SK-N-SH (cell line): ENCODE data around the gene GAS6. TPM values are rescaled to one million over a fixed set of nuclear protein-coding genes. Genes with fewer than 3 reads are reported as not detected.

ENCODE experiments used
- CTCF ChIA-PET: fragments of 300-600, 350-600 bp; formaldehyde crosslinking; extraction: SDS; loops from one replicate; lab custom pipeline; 2021; lab: Yijun Ruan, JAX
- POLR2A ChIA-PET: fragments of 350-600 bp; sonication (Branson Sonifier 250); formaldehyde crosslinking; extraction: SDS; loops from one replicate; lab custom pipeline; 2020; ENCODE audit warnings: antibody characterized with exemption, inconsistent platforms; lab: Yijun Ruan, JAX
- DNase-seq: peaks from one replicate; pipeline ENCODE4 v3.0.0; 2012
- H2AFZ ChIP-seq: fragments of 200-600 bp; sonication (generic); 2 replicates; pipeline ENCODE4 v1.8.1; 2016; ENCODE audit warnings: antibody characterized with exemption, mild to moderate bottlenecking, low read depth
- H3F3A ChIP-seq: fragments of 200-600 bp; sonication (generic); replicated peaks from 2 replicates; pipeline ENCODE3; 2016; ENCODE audit warnings: antibody characterized with exemption, mild to moderate bottlenecking; ENCODE audit not compliant: insufficient read depth
- H3K27ac ChIP-seq, 2 experiments: fragments of 200-500 bp in 1 of 2; fragments of 200-600 bp in 1 of 2; sonication (Bioruptor generic) in 1 of 2; sonication (generic), shearing (Covaris generic) in 1 of 2; 2 replicates each; pipeline versions ENCODE4 v1.5.1 to v1.6.1; 2014 to 2016; ENCODE audit warnings: low read depth in 2 of 2, inconsistent platforms in 1 of 2, low read length in 1 of 2, mild to moderate bottlenecking in 1 of 2, mixed read lengths in 1 of 2
- H3K27me3 ChIP-seq: fragments of 200-600 bp; sonication (generic), shearing (Covaris generic); 2 replicates; pipeline ENCODE4 v1.6.1; 2016; ENCODE audit warnings: mixed run types; ENCODE audit not compliant: insufficient read depth
- H3K36me3 ChIP-seq, 2 experiments: fragments of 200-500 bp in 1 of 2; fragments of 200-600 bp in 1 of 2; sonication (Bioruptor generic) in 1 of 2; sonication (generic) in 1 of 2; replicated peaks in 1 of 2; 2 replicates each; pipeline versions ENCODE3 to v1.5.1; 2014 to 2016; ENCODE audit warnings: low read length in 1 of 2, mild to moderate bottlenecking in 1 of 2; ENCODE audit not compliant: insufficient read depth in 2 of 2, control insufficient read depth in 1 of 2
- H3K4me1 ChIP-seq, 2 experiments: fragments of 200-500 bp in 1 of 2; fragments of 200-600 bp in 1 of 2; sonication (Bioruptor generic) in 1 of 2; sonication (generic), shearing (Covaris generic) in 1 of 2; 2 replicates each; pipeline versions ENCODE4 v1.5.1 to v1.6.1; 2014 to 2016; ENCODE audit warnings: low read depth in 1 of 2, low read length in 1 of 2, mixed run types in 1 of 2; ENCODE audit not compliant: insufficient read depth in 2 of 2, control insufficient read depth in 1 of 2
- H3K4me2 ChIP-seq: fragments of 200-600 bp; sonication (generic), shearing (Covaris generic); 2 replicates; pipeline ENCODE4 v1.6.1; 2017; ENCODE audit warnings: mixed run types
- H3K4me3 ChIP-seq, 2 experiments: fragments of 200-500 bp in 1 of 2; fragments of 200-600 bp in 1 of 2; sonication (Bioruptor generic) in 1 of 2; sonication (generic), shearing (Covaris generic) in 1 of 2; 2 replicates each; pipeline versions ENCODE4 v1.5.1 to v1.8.1; 2014 to 2016; ENCODE audit warnings: low read depth in 2 of 2, inconsistent platforms in 1 of 2, low read length in 1 of 2, mild to moderate bottlenecking in 1 of 2, mixed read lengths in 1 of 2, moderate library complexity in 1 of 2
- H3K79me2 ChIP-seq: fragments of 200-600 bp; sonication (generic); 2 replicates; pipeline ENCODE4 v1.8.1; 2017; ENCODE audit warnings: mild to moderate bottlenecking; ENCODE audit not compliant: insufficient read depth
- H3K9ac ChIP-seq: fragments of 200-600 bp; sonication (generic); 2 replicates; pipeline ENCODE4 v1.6.1; 2017; ENCODE audit warnings: mixed run types
- H3K9me2 ChIP-seq: fragments of 200-600 bp; sonication (generic); 2 replicates; pipeline ENCODE4 v1.6.1; 2017; ENCODE audit warnings: mixed run types
- H3K9me3 ChIP-seq: fragments of 200-600 bp; sonication (generic); 2 replicates; pipeline ENCODE4 v1.6.1; 2017; ENCODE audit warnings: mixed run types, mild to moderate bottlenecking, moderate library complexity
- H4K20me1 ChIP-seq: fragments of 200-600 bp; sonication (generic); 2 replicates; pipeline ENCODE4 v1.6.1; 2017; ENCODE audit warnings: mild to moderate bottlenecking, mixed run types; ENCODE audit not compliant: insufficient read depth
- CHD2 ChIP-seq: fragments of 150-350 bp; IDR thresholded peaks from 2 replicates; pipeline ENCODE4 v1.6.1; 2018; ENCODE audit warnings: low read length; ENCODE audit not compliant: partially characterized antibody
- ELF1 ChIP-seq: IDR thresholded peaks from 2 replicates; pipeline ENCODE4 v1.4.0; 2012
- EP300 ChIP-seq, 2 experiments: IDR thresholded peaks; 2 replicates each; pipeline versions ENCODE4 v1.4.0 to v1.6.1; 2012; ENCODE audit warnings: borderline replicate concordance in 1 of 2, low read depth in 1 of 2, low read length in 1 of 2
- FOSL2 ChIP-seq: IDR thresholded peaks from 2 replicates; pipeline ENCODE4 v1.4.0; 2012; ENCODE audit warnings: low read depth, mild to moderate bottlenecking, moderate library complexity, borderline replicate concordance
- FOXJ3 ChIP-seq: sonication (generic); formaldehyde crosslinking; IDR thresholded peaks from 2 replicates; pipeline ENCODE4 v1.5.1; 2020; ENCODE audit warnings: mild to moderate bottlenecking, missing genetic modification reagents
- GABPA ChIP-seq: IDR thresholded peaks from 2 replicates; pipeline ENCODE4 v1.4.0; 2012; ENCODE audit warnings: low read depth, mild to moderate bottlenecking
- GATA2 ChIP-seq: sonication (generic); formaldehyde crosslinking; IDR thresholded peaks from 2 replicates; pipeline ENCODE4 v1.5.0; 2020; ENCODE audit warnings: mild to moderate bottlenecking, missing genetic modification reagents
- MXI1 ChIP-seq: IDR thresholded peaks from 2 replicates; pipeline ENCODE4 v1.6.1; 2012; ENCODE audit warnings: mild to moderate bottlenecking, low read depth, low read length, improper control_type of control experiment
- NFIC ChIP-seq: IDR thresholded peaks from 2 replicates; pipeline ENCODE4 v1.4.0; 2012; ENCODE audit warnings: borderline replicate concordance
- NRF1 ChIP-seq: IDR thresholded peaks from 2 replicates; pipeline ENCODE4 v1.6.1; 2012; ENCODE audit warnings: low read depth, mild to moderate bottlenecking, low read length
- POLR2AphosphoS5 ChIP-seq: IDR thresholded peaks from 2 replicates; pipeline ENCODE4 v1.6.1; 2012; ENCODE audit warnings: low read depth, low read length
- RFX5 ChIP-seq: IDR thresholded peaks from 2 replicates; pipeline ENCODE4 v1.6.1; 2012; ENCODE audit warnings: mild to moderate bottlenecking, improper control_type of control experiment, low read length
- SMC3 ChIP-seq: IDR thresholded peaks from 2 replicates; pipeline ENCODE4 v1.6.1; 2012; ENCODE audit warnings: low read depth, low read length, improper control_type of control experiment
- TCF12 ChIP-seq: IDR thresholded peaks from 2 replicates; pipeline ENCODE4 v1.4.0; 2012
- TEAD4 ChIP-seq: IDR thresholded peaks from 2 replicates; pipeline ENCODE4 v1.4.0; 2012; ENCODE audit warnings: mild to moderate bottlenecking, borderline replicate concordance; ENCODE audit not compliant: insufficient read depth
- WGBS: methylation state at CpG from one replicate; pipeline ENCODE4 v1.1.6; 2017; ENCODE audit warnings: low lambda C conversion rate; 5-methylcytosine and 5-hydroxymethylcytosine counted together
- polyA plus RNA-seq, 3 experiments: library from polyadenylated mRNA; depleted of rRNA; stranded (reverse); fragments of >200 nt; gene quantifications; 2 replicates each; pipeline ENCODE4 v1.2.3, GENCODE V29; 2012
- TF ChIP-seq, protein P1 (sequence below): IDR thresholded peaks from 2 replicates; pipeline ENCODE4 v1.4.0; 2012; ENCODE audit warnings: low read depth
- TF ChIP-seq, protein P2 (sequence below): IDR thresholded peaks from 2 replicates; pipeline ENCODE4 v1.4.0; 2012; ENCODE audit warnings: low read depth, borderline replicate concordance

Gene GAS6
- polyA plus RNA-seq, 1 of the 3 experiments (the other 2 are of a cell fraction): 380 TPM

GRCh38 chr13:113879494-113880360 is 15.9 kb upstream of the GAS6 start:
- Histone ChIP-seq H3K9ac (no peak overlapping the region), H3F3A (no peaks in the 10 kb centered on the region), H3K79me2 (no peaks in the 10 kb centered on the region), H3K4me1 (peaks cover 0 to 12% of the 10 kb centered on the region in 2 experiments; a peak in 1 of 4 replicates), H3K27me3 (no peaks in the 10 kb centered on the region), H3K9me3 (no peaks in the 10 kb centered on the region), H3K36me3 (no peaks in the 10 kb centered on the region), H3K27ac (no peak overlapping the region), H2AFZ (no peak overlapping the region), H3K4me3 (no peak overlapping the region), H3K9me2 (no peaks in the 10 kb centered on the region), H4K20me1 (no peaks in the 10 kb centered on the region), H3K4me2 (no peak overlapping the region)
- ChIA-PET POLR2A (no interaction called here), CTCF (interaction anchor here (0.7 to 1.3 kb wide), 2 partner anchors 16 to 24 kb away, joined by 3 to 4 read pairs; partner anchors contain the start of gene GAS6)
- no peak for DNase-seq
- TF ChIP-seq POLR2AphosphoS5: no peak
- no peak for TF ChIP-seq EP300 (IDR thresholded peaks at IDR 0.05; ENCODE audit: borderline replicate concordance in 1 of 2, low read depth in 1 of 2, low read length in 1 of 2)
- TF ChIP-seq, protein P1, sequence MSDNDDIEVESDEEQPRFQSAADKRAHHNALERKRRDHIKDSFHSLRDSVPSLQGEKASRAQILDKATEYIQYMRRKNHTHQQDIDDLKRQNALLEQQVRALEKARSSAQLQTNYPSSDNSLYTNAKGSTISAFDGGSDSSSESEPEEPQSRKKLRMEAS: no peak
- no peak for TF ChIP-seq NRF1
- no peak for TF ChIP-seq TEAD4
- no peak for TF ChIP-seq RFX5
- no peak for TF ChIP-seq MXI1
- TF ChIP-seq FOXJ3: no peak
- TF ChIP-seq FOSL2: no peak
- no peak for TF ChIP-seq NFIC
- no peak for TF ChIP-seq GABPA
- no peak for TF ChIP-seq CHD2
- TF ChIP-seq TCF12: no peak
- TF ChIP-seq SMC3: no peak
- TF ChIP-seq GATA2: no peak
- TF ChIP-seq, protein P2, sequence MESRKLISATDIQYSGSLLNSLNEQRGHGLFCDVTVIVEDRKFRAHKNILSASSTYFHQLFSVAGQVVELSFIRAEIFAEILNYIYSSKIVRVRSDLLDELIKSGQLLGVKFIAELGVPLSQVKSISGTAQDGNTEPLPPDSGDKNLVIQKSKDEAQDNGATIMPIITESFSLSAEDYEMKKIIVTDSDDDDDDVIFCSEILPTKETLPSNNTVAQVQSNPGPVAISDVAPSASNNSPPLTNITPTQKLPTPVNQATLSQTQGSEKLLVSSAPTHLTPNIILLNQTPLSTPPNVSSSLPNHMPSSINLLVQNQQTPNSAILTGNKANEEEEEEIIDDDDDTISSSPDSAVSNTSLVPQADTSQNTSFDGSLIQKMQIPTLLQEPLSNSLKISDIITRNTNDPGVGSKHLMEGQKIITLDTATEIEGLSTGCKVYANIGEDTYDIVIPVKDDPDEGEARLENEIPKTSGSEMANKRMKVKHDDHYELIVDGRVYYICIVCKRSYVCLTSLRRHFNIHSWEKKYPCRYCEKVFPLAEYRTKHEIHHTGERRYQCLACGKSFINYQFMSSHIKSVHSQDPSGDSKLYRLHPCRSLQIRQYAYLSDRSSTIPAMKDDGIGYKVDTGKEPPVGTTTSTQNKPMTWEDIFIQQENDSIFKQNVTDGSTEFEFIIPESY: no peak
- WGBS: 88% methylated on average over 11 of the region's 11 CpGs

DNA sequence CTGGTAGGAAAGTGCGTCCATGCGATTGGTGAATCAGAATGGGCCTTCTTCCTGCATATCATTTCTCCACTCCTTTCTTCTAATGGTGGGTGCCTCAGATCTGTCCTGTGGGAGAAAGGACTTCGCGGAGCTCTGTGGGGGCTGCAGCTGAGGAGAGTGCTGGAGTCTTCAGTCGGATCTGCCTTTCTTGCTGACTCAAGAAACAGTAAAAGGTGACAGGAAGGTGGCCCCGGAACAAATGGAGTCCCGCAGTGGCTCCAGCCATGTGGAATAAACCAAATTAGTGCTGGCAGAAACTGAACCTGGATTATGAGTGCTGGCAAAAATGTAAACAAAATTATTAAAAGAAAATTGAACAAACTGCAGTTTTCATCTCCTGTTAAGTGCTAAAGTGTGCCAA is 15.1 kb upstream of the GAS6 start:
- Histone ChIP-seq H2AFZ (no peak overlapping the region), H3K4me1 (peaks cover 0 to 12% of the 10 kb centered on the region in 2 experiments; a peak in 1 of 4 replicates), H3K9me2 (no peaks in the 10 kb centered on the region), H3K4me3 (no peak overlapping the region), H3K27me3 (no peaks in the 10 kb centered on the region), H3K4me2 (no peak overlapping the region), H3K9ac (no peak overlapping the region), H3K9me3 (no peaks in the 10 kb centered on the region), H3K27ac (no peak overlapping the region), H3K36me3 (no peaks in the 10 kb centered on the region), H3F3A (no peaks in the 10 kb centered on the region), H3K79me2 (no peaks in the 10 kb centered on the region), H4K20me1 (no peaks in the 10 kb centered on the region)
- CTCF ChIA-PET: interaction anchor here (0.7 to 1.3 kb wide), 2 partner anchors 16 to 25 kb away, joined by 3 to 4 read pairs; partner anchors contain the start of gene GAS6
- POLR2A ChIA-PET: no interaction called here
- TF ChIP-seq ELF1 (no peak), FOSL2 (no peak), MXI1 (no peak), SMC3 (no peak)
- 91% methylated on average over 7 of the region's 7 CpGs for WGBS
- DNase-seq: no peak
